RWPE2 (cell line): ENCODE measurements around the gene FBXO47.
A peak's percentile ranks its signal among the peaks of the same experiment; 100 is the strongest.
"Not testable (repeated sequence)": the region's sequence is repeated elsewhere in the genome, so short reads cannot be mapped to it uniquely, and the experiment has no call there.

Experiments
- ATAC-seq: fragments of 200-7000 bp; cut with Tn5 transposase; 3 replicates; pipeline ENCODE4 v1.9.1; 2021; ENCODE audit warnings: low read depth
- DNase-seq: peaks from one replicate; pipeline ENCODE4 v3.0.0-alpha.2; 2020; ENCODE audit warnings: low spot score
- H3K27ac ChIP-seq: fragments of 450-650 bp; 2 replicates; pipeline ENCODE4 v1.5.1; 2017; ENCODE audit warnings: mild to moderate bottlenecking; ENCODE audit not compliant: poor library complexity, severe bottlenecking
- H3K27me3 ChIP-seq: fragments of 250-450 bp; sonication (Bioruptor Pico); 2 replicates; pipeline ENCODE4 v1.5.1; 2021; ENCODE audit warnings: mild to moderate bottlenecking, moderate library complexity; ENCODE audit not compliant: insufficient read depth, poor library complexity, severe bottlenecking
- H3K36me3 ChIP-seq: fragments of 250-450 bp; sonication (Bioruptor Pico); 2 replicates; pipeline ENCODE4 v1.5.1; 2020; ENCODE audit warnings: low read depth, mild to moderate bottlenecking, moderate library complexity
- H3K4me1 ChIP-seq: fragments of 250-450 bp; sonication (Bioruptor Pico); 2 replicates; pipeline ENCODE4 v1.5.1; 2021; ENCODE audit warnings: mild to moderate bottlenecking, moderate library complexity; ENCODE audit not compliant: insufficient read depth, poor library complexity, severe bottlenecking
- H3K4me3 ChIP-seq: fragments of 250-450 bp; sonication (Bioruptor Pico); 2 replicates; pipeline ENCODE4 v1.5.1; 2021; ENCODE audit warnings: mild to moderate bottlenecking, moderate library complexity; ENCODE audit not compliant: severe bottlenecking
- H3K9me3 ChIP-seq: fragments of 250-450 bp; sonication (Bioruptor Pico); 2 replicates; pipeline ENCODE4 v1.5.1; 2021; ENCODE audit warnings: mild to moderate bottlenecking, moderate library complexity; ENCODE audit not compliant: severe bottlenecking
- TF ChIP-seq, protein P1 (sequence below): fragments of 450-650 bp; IDR thresholded peaks from one replicate; pipeline ENCODE4 v1.5.1; 2017; ENCODE audit warnings: mild to moderate bottlenecking, moderate library complexity; ENCODE audit not compliant: poor library complexity, severe bottlenecking

Gene FBXO47

DNA sequence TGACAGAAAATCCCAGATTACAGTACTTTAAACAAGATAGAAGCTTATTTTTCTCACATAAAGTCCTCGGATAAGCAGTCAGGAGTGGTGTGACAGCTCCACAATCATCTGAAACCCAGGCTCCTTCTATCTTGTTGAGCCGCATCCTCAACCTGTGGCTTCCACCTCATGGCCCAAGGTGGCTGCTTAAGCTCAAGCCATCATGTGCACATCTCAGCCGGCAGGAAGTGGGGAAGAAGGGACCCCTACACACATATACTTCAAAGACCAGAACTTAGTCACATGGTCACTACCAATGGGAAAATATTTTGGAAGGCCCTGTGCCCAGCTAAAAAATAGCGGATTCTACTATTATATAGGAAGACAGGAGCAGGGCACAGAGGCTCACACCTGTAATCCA is 11.0 kb upstream of the FBXO47 start:
- Histone ChIP-seq H3K9me3 (no peaks in the 10 kb centered on the region), H3K27me3 (no peaks in the 10 kb centered on the region)

DNA sequence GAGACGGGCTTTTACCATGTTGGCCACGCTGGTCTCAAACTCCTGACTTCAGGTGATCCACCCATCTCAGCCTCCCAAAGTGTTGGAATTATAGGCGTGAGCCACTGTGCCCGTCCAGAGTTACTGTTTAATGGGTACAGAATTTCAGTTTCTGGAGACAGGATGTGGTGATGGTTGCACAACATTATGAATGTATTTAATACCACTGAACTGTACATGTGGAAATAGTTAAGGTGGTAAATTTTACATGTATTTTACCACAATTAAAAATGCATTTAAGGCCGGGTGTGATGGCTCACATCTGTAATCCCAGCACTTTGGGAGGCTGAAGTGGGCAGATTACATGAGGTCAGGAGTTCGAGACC is 9.0 kb upstream of the FBXO47 start:
- not testable (repeated sequence) for H3K27me3 ChIP-seq, DNase-seq, H3K9me3 ChIP-seq, H3K4me1 ChIP-seq, H3K4me3 ChIP-seq, H3K36me3 ChIP-seq, H3K27ac ChIP-seq
- peak; percentile 33; the same call in 1 of the 3 replicates for ATAC-seq

More for the DNA sequence above, 11.0 kb upstream of the FBXO47 start:
- Histone ChIP-seq H3K4me1 (peaks cover 3% of the 10 kb centered on the region), H3K27ac (no peak overlapping the region), H3K4me3 (no peak overlapping the region), H3K36me3 (no peaks in the 10 kb centered on the region)
- ATAC-seq (no peak), DNase-seq (no peak)
- TF ChIP-seq, protein P1, sequence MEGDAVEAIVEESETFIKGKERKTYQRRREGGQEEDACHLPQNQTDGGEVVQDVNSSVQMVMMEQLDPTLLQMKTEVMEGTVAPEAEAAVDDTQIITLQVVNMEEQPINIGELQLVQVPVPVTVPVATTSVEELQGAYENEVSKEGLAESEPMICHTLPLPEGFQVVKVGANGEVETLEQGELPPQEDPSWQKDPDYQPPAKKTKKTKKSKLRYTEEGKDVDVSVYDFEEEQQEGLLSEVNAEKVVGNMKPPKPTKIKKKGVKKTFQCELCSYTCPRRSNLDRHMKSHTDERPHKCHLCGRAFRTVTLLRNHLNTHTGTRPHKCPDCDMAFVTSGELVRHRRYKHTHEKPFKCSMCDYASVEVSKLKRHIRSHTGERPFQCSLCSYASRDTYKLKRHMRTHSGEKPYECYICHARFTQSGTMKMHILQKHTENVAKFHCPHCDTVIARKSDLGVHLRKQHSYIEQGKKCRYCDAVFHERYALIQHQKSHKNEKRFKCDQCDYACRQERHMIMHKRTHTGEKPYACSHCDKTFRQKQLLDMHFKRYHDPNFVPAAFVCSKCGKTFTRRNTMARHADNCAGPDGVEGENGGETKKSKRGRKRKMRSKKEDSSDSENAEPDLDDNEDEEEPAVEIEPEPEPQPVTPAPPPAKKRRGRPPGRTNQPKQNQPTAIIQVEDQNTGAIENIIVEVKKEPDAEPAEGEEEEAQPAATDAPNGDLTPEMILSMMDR = no peak

DNA sequence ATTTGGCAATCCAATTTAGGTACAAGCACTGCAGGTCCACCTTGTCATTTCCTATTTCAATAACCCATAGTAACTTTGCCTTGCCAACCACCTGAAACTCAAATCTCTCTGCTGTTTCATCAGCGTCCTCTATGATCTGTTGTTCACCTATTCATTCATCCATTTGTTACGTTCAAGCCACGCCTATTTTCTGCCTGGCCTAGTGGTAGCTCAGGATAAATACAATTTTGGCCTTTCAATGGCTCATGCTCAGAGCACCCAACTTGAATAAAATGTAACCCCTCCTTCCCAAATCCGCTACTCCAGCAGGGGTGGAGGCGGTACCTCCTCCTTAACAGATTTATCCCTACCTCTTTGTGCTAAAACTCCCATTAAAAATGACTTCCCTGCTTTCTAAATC is 3.6 kb upstream of the FBXO47 start:
- DNase-seq (no peak), ATAC-seq (no peak)
- no peak overlapping the region for H3K27ac ChIP-seq
- H3K27me3 ChIP-seq = no peaks in the 10 kb centered on the region
- TF ChIP-seq, protein P1 = no peak
- H3K4me1 ChIP-seq = peaks cover 7% of the 10 kb centered on the region
- no peak overlapping the region for H3K4me3 ChIP-seq
- no peaks in the 10 kb centered on the region for H3K36me3 ChIP-seq
- no peaks in the 10 kb centered on the region for H3K9me3 ChIP-seq

DNA sequence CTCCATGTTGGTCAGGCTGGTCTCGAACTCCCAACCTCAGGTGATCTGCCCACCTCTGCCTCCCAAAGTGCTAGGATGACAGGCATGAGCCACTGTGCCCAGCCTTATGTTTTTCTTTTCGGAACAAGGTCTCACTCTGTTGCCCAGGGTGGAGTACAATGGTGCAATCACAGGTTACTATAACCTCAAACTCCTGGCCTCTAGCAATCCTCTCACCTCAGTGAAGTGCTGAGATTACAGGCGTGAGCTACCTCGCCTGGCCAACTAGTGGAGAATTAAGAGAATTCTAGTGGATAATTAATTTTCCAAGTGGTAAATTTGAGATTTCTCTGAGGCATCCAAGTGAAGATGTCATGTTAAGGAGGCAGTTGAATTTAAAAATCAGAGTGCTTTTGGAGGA is 2.9 kb upstream of the FBXO47 start:
- TF ChIP-seq, protein P1 = no peak
- no peak for DNase-seq
- H3K27ac ChIP-seq = no peak overlapping the region
- H3K36me3 ChIP-seq = no peaks in the 10 kb centered on the region
- H3K4me3 ChIP-seq = no peak overlapping the region
- no peak for ATAC-seq
- H3K9me3 ChIP-seq = no peaks in the 10 kb centered on the region
- peaks cover 7% of the 10 kb centered on the region for H3K4me1 ChIP-seq
- no peaks in the 10 kb centered on the region for H3K27me3 ChIP-seq

DNA sequence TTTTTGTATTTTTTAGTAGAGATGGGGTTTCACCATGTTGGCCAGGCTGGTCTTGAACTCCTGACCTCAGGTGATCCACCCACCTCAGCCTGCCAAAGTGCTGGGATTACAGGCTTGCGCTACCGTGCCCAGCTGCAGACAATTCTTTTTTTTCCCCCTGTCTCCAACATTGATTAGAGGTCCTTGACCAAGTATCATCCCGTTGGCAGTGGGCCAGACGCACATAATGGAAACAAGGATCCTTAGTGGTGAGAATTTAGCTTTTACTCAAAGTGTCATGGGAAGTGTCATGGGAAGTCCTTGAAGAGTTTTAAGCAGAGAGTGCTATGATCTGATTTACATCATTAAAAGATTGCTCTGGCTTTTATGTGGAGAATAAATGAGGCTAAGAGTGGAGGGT is 2.1 kb upstream of the FBXO47 start:
- no peak overlapping the region for H3K27ac ChIP-seq
- no peaks in the 10 kb centered on the region for H3K9me3 ChIP-seq
- ATAC-seq = no peak
- TF ChIP-seq, protein P1 = no peak
- peaks cover 7% of the 10 kb centered on the region for H3K4me1 ChIP-seq
- H3K36me3 ChIP-seq = no peaks in the 10 kb centered on the region
- H3K27me3 ChIP-seq = no peaks in the 10 kb centered on the region
- H3K4me3 ChIP-seq = no peak overlapping the region
- DNase-seq = no peak
